Loucy (cell line): ENCODE data around the gene SERPINF2.

Experiments used
- EZH2phosphoT487 ChIP-seq: fragments of 200-600 bp; IDR thresholded peaks from 2 replicates; pipeline ENCODE4 v1.6.1; 2018; ENCODE audit warnings: antibody characterized with exemption, mild to moderate bottlenecking, moderate library complexity, borderline replicate concordance
- TF ChIP-seq, protein P1 (sequence below): fragments of 200-600 bp; sonication (generic); conservative IDR thresholded peaks from 2 replicates; pipeline ENCODE4 v1.5.1; 2014; ENCODE audit warnings: mild to moderate bottlenecking, antibody characterized with exemption, low read length

- TF ChIP-seq, protein P1, sequence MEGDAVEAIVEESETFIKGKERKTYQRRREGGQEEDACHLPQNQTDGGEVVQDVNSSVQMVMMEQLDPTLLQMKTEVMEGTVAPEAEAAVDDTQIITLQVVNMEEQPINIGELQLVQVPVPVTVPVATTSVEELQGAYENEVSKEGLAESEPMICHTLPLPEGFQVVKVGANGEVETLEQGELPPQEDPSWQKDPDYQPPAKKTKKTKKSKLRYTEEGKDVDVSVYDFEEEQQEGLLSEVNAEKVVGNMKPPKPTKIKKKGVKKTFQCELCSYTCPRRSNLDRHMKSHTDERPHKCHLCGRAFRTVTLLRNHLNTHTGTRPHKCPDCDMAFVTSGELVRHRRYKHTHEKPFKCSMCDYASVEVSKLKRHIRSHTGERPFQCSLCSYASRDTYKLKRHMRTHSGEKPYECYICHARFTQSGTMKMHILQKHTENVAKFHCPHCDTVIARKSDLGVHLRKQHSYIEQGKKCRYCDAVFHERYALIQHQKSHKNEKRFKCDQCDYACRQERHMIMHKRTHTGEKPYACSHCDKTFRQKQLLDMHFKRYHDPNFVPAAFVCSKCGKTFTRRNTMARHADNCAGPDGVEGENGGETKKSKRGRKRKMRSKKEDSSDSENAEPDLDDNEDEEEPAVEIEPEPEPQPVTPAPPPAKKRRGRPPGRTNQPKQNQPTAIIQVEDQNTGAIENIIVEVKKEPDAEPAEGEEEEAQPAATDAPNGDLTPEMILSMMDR, result no peak
- no peak for TF ChIP-seq EZH2phosphoT487
These were observed 44.7 kb downstream of the SERPINF2 start for GRCh38 chr17:1787301-1787902.
